ENCODE data around the gene TOP1.
"Not testable (repeated sequence)": the region's sequence is repeated elsewhere in the genome, so short reads cannot be mapped to it uniquely, and the experiment has no call there.

The TOP1 gene

DNA sequence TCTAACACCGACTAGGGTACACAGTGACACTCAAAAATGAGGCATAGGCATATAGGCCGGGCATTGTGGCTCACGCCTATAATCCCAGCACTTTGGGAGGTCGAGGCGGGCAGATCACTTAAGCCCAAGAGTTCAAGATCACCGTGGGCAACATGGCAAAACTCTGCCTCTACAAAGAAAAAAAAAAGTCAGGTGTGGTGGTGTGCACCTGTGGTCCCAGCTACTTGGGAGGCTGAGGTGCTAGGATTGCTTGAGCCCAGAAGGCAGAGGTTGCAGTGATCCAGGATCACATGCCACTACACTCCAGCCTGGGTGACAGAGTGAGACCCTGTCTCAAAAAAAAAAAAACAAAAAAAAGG, 24.7 kb upstream of the TOP1 start:
- DNase-seq (ENCODE audit: low spot score), result not testable (repeated sequence)

DNA sequence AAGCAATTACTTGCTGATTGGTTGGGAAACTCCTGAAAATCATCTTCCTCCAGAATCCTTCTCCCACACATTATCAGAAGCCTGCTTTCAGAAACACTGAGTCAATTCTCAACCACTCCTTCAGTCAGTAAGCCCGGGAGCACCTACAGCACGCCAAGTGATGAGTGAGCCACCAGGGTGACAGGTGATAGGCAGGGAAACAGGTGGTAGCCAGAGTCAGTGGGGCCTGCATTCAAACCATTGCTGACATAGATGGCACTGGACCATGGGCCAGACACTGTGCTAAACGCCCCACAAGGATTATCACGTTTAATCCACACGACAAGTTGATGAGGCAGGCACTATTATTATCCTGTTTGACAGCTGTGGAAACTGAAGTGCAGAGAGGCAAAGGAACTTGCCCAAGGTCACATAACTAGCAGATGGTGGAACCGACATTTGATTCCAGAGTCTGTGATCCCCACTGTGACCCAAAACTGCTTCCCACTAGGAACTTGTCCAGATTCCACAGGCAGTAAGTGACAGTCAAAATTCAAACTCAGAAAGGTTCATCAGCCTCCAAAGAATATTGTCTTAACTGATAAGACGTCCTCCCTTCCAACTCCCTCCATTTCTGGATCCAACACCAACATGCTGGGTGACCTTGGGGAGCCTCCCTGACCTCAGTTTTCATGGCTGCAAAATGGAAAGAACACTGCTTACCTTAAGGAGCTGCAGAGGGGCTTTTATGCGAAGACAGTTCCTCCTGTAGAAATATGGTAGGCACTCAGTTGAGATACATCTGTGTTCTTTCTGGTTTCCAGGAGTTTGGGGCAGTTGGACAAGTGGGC, 23.9 kb upstream of the TOP1 start:
- DNase-seq (ENCODE audit: low spot score), result no peak

DNA sequence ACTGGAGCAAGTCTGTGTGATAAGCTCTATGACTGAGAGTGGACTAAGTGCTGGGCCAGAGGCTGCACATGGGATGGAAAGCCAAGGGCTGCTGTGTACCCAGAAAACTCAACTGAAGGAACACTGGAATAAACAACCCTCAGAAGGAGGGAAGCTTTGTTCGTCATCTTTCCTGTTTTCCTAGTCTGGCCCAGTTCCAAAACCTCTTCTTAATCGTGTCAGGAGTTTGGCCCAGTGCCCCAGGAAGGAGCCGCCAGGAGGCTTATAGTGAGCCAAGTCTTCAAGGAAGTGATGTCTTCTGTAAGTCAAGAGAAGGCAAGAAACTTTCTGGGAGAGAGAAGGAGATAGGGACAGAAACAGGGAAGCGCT, 23.3 kb upstream of the TOP1 start:
- DNase-seq (ENCODE audit: low spot score), result no peak

DNA sequence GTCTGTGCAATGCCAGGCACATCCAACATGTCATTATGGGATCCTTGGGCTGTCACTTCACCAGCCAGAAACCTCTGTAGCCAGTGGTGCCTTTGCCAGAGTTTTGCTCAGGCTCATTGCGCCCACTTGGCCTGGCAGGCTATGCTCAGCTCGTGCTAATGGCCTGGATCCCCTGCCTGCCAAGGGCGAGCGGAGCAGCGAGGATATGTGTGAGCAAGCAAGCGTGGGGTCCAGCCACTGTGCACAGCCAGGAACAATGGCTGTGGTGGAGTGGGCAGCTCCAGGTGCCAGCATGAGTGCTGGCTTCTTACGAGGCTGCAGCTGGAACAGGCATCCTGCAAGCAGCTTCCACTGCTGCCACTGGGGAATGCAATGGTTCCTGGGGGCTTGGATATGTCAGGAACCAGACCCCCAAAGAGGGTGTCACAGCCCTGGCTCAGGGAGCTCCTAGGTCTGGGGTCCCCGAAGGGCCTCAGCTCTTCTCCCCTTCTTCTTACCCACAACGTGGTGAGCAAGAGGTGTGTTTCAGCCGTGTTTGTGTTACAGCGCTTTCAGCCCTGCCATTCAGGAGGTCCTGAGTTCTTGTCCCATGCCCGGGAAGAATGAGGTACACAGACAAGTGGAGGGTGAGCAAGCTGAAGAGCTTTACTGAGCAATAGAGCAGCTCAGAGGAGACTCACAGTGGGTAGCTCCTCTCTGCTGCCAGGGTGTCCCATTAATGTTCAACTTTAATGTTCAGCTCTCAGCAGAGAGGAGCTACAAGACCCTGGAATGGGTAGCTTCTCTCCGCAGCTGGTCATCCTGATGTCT, 22.3 kb upstream of the TOP1 start:
- DNase-seq (ENCODE audit: low spot score), result no peak

DNA sequence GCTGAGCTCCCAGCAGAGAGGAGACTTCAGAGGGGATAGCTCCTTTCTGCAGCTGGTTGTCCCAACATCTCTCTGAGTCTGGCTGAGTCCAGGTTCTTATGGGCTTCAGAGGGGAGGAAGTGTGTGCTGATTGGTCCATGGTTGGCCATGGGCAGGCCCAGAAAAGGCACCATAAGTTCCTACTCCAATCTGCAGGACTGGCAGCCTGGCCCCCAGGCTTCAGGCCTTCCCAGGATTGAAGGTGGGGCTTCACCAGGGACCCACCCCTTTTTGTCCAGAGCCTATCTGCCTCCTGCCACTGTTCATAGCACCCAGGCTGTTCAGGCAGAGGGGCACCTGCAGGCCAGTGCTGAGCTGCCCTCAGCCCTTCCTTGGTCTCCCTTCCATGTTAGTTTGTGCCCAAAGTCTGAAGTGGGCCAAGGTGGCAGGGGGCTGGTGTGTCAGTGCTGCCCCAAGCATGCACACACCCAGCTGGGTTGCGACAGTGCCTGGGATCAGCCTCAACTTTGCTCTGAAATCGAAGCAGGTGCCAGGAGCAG, 21.6 kb upstream of the TOP1 start:
- DNase-seq (ENCODE audit: low spot score), result no peak

DNA sequence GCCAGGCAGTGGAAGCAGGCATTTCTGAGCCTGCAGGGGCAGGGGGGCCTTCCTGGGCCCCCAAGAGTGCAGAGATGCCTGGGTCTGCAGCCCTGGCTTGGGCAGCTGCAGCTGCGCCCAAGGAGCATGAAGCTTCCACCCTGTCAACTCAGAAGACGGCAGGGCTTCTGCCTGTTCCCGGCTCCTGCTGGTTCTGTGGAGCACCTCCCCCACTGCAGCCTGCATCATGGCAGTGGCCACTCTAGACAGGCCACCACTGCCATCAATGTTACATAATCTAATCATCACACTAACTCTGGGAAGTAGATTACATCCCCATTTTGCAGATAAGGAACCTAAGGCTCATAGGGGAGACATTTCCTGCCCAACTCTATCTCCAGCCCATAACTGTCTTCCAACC, 21.1 kb upstream of the TOP1 start:
- DNase-seq (ENCODE audit: low spot score), result no peak

DNA sequence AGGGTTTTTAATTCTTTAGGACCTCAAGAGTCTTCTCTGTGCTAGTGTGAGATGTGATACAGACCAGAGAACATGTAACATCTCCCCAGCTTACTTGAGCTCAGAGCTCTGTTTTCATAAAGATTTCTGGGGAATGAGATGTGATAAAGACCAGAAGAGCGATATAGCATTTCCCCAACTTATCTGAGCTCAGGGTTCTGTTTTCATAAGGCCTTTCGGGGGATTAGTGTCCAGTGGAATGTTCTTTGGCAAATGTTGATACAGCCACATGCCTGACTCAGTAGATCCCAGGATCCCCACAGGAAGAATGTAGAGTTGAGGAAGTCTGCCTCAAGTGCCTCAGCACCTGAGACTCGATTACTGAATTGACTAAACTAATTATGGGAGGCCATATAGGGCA, 18.7 kb upstream of the TOP1 start:
- no peak for DNase-seq (ENCODE audit: low spot score)

DNA sequence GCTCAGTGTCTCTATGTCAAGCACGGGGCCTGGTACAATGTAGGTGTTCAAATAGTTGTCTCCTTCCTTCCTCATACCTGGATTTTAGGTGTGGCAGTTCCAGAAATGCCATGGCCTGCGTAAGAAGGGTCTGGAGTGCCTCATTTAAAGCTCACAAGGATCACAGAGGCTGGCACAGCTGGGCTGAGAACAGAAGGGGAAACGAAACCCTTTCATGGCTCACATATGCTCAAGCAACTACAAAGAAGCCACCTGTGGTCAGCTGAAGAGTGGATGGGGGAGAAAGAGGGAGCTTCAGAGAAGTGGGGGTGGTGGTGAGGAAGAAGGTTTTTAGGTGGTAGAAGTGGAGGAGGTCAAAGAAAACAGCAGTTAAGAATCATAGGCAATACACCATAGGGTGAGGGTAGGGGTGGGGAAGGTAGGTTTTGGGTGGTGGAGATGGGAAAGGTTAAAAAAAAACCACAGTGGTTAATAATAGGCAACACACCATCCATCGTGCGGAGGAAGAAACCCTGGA, 17.0 kb upstream of the TOP1 start:
- peak; percentile 97 for DNase-seq (ENCODE audit: low spot score)

DNA sequence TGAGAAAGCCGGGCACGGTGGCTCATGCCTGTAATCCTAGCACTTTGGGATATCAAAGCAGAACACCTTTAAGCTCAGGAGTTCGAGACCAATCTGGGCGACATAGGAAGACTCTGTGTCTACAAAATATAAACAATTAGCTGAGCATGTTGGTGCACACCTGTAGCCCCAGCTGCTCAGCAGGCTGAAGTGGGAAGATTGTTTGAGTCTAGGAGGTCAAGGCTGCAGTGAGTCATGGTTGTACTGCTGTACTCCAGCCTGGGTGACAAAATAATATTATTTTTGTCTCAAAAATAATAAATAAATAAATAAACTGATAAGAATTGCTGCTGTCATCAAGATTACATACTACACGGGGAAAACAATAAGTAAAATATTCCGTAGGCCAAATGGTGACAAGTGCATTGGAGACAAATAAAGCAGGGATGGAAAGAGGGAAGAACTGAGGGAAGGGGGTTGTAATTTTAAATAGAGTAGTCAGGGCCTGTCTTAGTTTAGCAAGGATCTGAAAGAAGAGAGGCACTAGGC, 14.0 kb upstream of the TOP1 start:
- DNase-seq (ENCODE audit: low spot score), result no peak

DNA sequence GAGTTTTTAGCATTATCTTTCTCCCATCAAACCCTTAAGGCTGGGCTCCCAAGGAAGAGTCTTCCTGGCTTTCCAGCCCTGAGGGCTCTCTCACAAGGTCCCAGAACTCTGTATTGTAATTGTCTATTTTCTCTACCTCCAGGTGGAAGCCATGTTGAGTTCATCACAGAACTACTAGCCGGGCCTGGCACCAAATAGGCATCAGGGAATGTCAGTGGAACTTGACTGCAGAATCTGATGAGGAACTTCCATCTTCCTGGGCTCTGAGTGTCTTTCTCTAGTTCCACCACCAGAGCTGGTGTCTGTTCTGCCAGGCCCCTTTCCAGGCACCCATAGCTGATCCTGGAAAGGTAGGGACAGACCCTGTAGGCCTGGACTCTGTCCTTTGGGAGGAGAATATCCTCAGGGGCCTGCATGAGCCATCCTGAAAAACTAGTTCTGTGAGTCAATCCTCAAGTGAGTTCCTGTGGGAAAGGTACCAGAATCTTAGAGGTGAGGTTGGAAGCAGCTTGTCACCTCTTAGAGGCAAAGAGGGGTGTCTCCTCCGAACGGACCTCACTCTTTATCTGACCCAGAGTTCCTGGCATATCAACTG, 11.1 kb upstream of the TOP1 start:
- DNase-seq (ENCODE audit: low spot score), result no peak

DNA sequence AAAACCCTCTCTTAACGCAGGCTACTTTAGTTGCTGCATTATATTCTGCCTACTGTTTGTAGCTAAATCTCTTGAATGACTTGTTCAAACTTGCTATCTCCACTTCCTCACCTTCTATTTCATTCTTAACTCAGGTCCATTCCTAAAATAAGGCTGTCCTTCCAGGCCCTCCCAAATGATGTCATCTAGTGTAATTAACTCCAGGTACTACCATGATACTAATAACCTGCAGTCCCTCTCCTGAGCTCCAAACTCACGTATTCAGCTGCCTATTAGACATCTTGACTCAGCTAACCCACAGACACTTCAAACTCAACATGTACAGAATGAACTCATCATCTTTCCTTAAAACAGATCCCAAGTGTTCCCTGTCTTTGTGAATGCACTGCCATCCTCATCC, 10.5 kb upstream of the TOP1 start:
- no peak for DNase-seq (ENCODE audit: low spot score)

DNA sequence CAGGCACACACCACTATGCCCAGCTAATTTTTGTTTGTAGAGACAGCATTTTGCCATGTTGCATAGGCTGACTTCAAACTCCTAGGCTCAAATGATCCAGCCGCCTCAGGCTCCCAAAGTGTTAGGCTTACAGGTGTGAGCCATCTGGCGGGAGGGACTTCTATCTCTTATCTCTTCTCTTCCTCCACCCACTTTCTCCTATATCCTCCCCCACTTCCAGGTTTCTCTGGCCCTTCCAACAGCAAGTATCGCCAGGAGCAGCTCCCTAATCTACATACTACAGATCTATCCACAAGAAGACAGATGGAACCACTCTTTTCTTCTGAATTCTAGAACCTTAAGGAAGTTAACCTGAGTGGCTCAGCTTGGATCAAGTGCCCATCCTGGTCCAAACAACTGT, 5.1 kb upstream of the TOP1 start:
- DNase-seq (ENCODE audit: low spot score), result no peak

DNA sequence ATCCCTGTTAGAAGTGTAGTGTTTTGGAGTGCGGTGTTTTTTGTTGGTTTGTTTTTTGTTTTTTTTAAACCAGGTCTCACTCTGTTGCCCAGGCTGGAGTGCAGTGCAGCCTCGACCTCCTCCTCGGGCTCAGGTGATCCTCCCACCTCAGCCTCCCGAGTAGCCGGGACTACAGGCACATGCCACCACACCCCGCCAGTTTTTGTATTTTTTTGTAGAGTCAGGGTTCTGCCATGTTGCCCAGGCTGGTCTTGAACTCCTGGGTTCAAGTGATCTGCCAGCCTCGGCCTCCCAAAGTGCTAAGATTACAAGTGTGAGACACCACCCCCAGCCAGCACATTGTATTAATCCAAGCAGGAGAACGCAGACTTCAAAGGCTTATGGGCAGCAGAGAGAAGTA, 1.3 kb upstream of the TOP1 start:
- no peak for DNase-seq (ENCODE audit: low spot score)

DNA sequence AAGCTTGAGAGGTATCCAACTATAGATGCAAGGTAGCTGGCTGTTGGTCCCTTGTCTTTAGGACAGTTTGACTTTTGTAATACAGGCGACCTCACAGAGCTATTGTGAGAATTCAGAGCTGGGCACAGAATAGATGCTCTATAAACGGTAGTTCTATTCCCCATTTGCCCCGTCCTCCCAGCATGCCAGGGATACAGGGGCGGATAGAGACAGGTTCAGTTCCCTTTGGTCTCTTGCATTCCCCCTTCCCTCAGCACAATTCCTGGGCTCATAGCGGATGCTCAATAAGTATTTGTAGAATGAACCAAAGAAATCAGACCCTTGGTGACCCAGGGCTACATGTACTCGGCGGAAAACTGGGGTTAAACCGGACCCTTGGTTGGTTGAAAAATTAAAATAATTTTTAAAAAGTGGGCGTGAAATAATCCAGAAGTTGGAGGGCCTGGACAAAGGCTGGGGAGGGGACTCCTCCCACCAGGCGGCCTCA, 707 bp upstream of the TOP1 start:
- DNase-seq (ENCODE audit: low spot score), result no peak

DNA sequence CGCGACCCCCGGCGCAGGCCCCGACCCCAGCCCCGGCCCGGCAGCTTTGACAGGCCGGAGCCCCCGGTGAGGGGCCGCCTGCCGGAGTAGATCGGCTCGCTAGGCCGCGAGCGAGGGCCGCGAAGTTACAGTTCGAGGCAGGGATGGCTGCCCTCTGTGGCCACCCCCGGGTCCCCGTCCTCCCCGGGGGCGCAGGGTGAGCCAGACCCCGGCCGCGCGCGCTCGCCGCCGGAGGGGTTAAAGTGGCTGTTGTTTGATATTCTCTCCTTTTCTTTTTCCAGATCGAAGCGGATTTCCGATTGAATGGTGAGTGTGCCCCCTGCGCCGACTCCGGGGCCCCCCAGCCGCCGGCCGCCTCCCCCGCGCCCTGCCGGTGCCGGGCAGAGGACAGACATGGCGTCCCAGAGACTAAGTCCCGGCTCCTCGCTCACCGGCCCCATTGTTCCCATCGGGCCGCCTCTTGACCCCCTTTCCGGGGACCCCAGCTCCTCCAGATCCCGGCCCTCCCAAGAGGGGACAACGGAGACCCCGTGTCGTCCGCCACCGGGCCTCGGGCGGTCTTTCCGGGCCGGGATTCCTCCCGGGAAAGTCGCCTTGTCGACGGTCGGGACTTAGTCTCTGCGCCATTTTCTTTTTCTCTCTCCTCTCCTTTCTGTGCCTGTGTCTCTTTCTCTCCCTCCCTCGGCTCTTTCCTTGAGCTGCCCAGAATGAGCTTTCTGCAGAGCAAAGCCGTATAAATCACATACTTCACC, 704 bp downstream of the TOP1 start:
- DNase-seq (ENCODE audit: low spot score), result peak; percentile 39

DNA sequence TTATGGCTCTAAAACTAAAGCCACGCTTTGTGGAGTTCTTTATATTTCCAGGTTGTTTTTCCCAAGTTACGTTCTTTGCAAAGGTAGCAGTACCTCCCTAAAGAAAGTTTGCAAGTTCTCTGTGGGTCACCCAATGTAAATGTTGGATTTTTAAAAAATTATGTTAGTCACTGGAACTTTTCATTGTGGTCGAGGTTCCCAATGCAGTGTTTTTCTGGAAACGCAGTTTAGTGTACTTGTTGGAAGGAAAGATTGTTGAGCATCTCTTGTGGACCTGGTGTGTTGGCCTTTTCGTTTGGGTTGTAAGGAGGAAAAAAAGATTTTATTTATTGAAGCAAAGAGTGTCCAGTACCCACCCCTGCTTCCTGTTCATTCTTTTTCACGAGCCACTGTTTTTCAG, 1.4 kb downstream of the TOP1 start:
- DNase-seq (ENCODE audit: low spot score), result no peak

DNA sequence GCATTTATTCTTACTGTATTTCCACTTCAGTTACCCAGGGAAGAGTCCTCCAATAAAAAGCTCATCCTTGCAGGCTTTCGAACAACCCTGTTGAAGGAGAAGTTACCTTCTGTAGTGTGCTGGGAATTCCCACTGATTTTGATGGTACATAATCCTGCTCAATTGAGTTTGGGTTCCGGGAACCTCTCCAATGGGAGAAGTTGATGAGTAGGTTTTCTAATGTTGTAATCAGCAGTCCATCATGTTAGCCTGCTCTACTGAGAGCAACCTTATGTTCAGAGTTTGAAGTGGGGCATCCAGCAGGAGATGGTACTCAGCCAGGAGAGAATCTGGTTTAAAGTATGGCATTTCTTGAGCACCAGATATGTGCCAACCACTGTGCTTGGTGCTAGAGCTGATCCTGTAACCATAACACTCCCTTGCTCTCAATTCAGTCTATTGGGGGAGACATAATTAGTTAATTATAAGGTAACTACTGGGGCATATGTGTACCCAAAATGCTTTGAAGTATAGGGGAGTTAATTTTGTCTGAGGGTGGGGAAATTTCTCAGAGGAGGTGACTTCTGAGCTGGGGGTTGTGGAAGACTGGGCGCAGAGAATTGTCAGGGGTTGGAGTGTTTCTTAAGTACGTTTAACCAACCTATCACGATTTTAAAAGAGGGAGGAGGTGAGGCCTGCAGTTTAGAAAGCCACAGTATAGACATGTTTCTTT, 2.1 kb downstream of the TOP1 start:
- DNase-seq (ENCODE audit: low spot score), result no peak

DNA sequence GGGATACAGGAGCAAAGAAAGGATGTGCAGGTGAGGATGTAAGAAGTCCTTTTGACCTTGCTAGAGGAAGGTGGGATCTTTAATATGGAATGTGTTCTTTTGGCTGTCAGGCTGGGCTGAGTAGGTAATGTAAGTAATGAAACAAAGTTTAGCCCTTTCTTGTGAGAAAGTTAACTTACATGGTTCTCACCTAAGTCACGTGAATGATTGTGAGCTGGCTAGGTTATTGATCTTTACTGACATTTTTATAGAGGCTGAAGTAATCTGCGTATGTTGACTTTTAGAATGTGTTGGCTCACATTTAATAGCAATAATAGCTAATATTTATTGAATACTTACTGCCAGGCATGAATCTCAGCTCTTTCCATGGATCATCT, 2.6 kb downstream of the TOP1 start:
- no peak for DNase-seq (ENCODE audit: low spot score)

DNA sequence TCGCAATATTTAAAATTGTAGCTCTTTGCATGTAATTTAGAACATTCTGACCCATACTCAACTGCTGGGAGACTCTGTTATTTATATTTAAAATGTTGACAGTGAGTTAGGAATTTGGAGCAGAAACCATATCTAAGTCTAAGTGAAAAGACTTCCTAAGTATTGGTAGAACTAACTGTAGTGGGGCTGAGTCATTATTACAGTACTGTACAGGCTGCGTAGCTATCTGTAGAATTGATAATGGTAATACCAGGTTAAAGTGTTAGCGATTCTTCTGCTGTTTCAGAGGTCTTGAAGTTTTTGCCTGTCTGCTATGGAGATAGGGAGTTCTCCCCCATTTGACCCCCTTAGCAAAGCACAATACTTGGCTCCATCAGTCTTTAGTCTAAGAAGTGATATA, 3.6 kb downstream of the TOP1 start:
- DNase-seq (ENCODE audit: low spot score), result no peak

DNA sequence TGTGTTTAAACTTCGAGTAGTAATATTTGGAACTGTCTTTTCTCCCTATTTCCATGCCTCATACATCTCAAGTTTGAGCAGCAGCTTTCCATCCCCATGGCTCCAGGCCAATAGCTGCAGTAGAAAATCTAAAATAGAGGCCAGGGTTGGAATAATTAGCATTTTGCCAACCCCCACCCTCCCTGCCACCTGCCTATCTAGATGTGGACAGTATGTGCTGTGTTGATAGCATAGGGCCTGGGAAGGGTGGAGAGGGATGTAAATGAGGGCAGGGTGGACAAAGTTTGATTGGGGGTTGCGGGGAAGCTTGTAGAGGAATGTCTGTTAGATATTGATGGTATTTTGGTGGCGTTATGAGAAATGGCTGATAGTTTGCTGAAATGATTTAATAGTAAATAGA, 5.6 kb downstream of the TOP1 start:
- DNase-seq (ENCODE audit: low spot score), result no peak

DNA sequence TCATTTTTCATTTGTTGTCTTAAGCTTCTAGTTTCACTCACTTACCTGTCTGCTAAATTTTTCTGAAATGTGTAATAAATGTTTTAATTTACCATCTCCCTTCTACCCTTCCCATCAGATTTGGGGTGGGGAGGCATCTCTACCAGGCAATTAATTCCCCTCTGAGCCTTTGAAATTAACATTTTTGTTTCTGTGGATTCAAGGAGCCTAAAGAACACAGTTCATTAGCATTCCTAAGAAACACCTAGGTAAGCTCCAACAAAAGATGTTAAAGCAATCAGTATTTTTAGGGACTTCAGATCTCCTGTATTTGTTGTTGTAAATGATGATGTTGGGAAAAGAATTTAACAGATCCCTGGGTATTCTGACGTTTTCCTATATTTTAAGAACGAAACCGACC, 6.6 kb downstream of the TOP1 start:
- DNase-seq (ENCODE audit: low spot score), result no peak

All from NAMALWA (cell line).